Colon (tissue), 2 donors: ENCODE measurements around the gene PLK4.
"Not testable (repeated sequence)": the region's sequence is repeated elsewhere in the genome, so short reads cannot be mapped to it uniquely, and the experiment has no call there.

ENCODE experiments used
- FAIRE-seq: peaks from 2 replicates; lab custom pipeline; 2012; peaks lifted over from hg19 to GRCh38; lab: Jason Lieb, UNC
- donor health status: control.
- donor health status: control.

Gene PLK4

GRCh38 chr4:127916512-127916911, 35.8 kb downstream of the PLK4 start:
- no peak for FAIRE-seq

- FAIRE-seq, result no peak
Measured at GRCh38 chr4:127917151-127917550, 36.5 kb downstream of the PLK4 start.

- no peak for FAIRE-seq
Measured at GRCh38 chr4:127920521-127920920, 39.8 kb downstream of the PLK4 start.

- no peak for FAIRE-seq
Measured at GRCh38 chr4:127922226-127922625, 41.5 kb downstream of the PLK4 start.

GRCh38 chr4:127925720-127926119, 45.0 kb downstream of the PLK4 start:
- not testable (repeated sequence) for FAIRE-seq

- FAIRE-seq, result no peak
Measured at GRCh38 chr4:127930175-127930574, 49.5 kb downstream of the PLK4 start.

- not testable (repeated sequence) for FAIRE-seq
Measured at GRCh38 chr4:127931836-127932235, 51.1 kb downstream of the PLK4 start.

- no peak for FAIRE-seq
Measured at GRCh38 chr4:127936974-127937373, 56.3 kb downstream of the PLK4 start.
